HG03354 (cell line): ENCODE measurements around the gene SGMS1.

Experiments used
- ATAC-seq: cut with Tn5 transposase; IDR thresholded peaks from one replicate; pipeline ENCODE4 v1.9.1; 2021; ENCODE audit warnings: mild to moderate bottlenecking; ENCODE audit not compliant: unreplicated experiment, poor library complexity, severe bottlenecking

The SGMS1 gene

DNA sequence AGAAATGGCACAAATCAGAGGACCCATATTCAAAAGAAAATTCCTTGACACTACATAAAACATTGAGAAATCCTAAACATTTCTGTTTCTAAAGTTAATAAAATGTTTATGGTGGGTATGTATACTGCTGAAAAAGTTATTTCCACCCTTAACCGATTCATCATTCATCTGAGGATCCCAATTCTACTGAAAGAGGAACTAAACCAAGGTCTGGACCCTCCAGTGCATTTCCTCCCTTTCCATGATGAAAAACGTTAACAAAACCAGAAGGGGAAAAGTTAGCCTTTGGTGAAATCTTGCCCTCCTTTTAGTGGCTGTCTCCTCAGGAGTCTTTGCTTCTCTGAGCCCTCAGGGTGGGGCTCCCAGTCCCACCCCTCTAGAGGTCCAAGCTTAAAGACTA lies 227.9 kb downstream of the SGMS1 start:
- ATAC-seq = no peak

DNA sequence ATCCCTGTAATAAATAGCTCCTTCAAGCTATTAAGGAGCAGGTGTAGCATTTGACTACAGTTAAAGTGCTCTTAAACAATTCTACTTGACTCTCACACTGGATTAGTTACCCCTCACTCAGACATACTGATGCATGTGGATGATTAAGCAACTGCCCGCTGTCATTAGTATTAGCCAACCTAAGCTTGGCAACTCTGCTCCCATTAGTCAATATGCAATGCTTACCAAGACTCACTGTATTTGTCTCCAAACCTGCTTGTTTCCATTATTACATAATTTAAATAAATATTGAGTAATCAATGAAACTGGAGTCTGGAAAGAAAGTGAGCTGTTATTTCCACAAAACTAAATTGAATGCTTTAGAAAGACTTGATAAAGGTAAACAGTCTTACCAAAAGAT lies 228.5 kb downstream of the SGMS1 start:
- ATAC-seq = no peak

DNA sequence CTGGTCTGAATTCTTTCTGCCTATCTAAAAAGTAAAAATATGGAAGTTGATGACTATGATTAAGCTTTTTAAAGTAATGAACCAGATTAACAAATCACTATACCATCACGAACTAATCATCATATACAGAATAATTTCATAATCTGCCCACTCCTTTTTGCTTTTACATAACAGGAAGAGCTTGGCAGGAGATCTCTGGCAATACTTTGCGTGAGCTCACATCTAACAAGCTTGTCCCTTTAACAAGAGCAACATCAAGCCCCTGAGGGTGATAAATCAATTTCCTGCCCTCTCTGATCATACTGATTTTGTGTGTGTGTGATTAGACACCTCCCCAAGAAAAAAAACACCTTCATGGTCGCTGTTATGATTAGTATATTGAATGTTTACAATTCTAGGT lies 228.9 kb downstream of the SGMS1 start:
- no peak for ATAC-seq

DNA sequence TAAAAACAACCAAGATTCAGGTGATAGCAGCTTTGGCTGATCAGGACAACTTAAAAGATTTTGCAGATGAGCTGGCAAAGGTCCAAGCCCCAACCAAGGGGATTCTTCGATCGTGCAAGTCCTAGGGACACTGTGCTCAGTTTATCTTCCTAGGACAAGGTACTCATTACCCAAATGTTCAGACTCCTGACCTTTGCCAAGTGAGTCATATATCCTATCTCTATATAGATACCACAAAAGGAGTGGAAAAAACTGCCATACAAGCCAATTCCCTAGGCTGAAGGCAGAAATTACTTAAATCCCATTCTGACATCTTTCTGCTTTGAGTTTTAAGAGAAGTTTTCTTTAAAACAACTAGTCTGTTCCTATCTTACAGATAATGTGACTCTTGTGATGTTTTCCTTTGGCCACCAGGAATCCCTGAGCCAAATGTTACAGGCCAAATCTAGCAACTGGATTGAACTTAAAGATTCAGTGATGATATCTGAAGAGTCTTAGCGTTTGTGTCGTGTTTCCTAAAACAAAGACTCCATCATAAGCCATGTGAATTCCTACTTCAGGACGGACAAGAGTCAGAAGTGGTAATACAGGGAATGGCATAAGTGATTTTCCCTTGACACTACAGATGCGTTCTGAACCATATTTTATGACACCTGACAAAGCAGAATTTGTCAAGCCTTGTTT lies 229.8 kb downstream of the SGMS1 start:
- no peak for ATAC-seq

- no peak for ATAC-seq
Observed at GRCh38 chr10:50392966-50393718, 230.6 kb downstream of the SGMS1 start.

DNA sequence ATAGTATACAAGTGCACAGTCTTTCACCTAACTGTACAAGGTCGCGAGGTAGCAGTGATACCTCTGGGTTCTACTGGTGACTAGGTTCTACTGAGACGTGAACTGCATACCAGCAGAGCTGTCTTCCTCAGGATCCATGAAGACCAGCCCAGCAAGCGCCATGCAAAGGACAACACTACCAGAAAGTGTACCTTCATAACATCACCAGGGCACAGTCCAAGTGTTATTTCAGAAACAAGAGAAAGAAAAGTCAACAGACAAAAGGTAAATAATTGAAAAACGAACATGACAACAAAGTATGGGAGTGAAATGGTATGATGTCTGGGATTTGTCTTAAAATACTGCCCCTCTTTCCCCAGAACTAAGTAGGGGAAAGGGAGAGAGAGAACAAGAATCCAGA lies 231.3 kb downstream of the SGMS1 start:
- ATAC-seq = no peak

- ATAC-seq = no peak
Observed at GRCh38 chr10:50390302-50390701, 233.5 kb downstream of the SGMS1 start.

GRCh38 chr10:50388181-50388580 lies 235.6 kb downstream of the SGMS1 start:
- no peak for ATAC-seq

DNA sequence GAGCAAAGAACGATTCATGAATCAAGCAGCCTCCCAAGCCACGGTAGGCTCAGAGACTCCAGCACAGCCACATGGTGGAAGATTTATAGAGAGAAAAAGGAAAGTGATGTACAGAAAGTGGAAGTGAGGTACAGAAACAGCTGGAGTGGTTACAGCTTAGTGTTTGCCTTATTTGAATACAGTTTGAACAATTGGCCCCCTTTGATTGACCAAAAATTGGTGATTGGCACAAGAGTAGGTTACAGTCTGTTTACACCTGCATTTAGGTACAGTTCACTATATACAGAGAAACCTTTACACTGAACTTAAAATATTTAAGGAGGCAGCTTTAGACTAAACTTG lies 236.1 kb downstream of the SGMS1 start:
- peak; percentile 78 for ATAC-seq

DNA sequence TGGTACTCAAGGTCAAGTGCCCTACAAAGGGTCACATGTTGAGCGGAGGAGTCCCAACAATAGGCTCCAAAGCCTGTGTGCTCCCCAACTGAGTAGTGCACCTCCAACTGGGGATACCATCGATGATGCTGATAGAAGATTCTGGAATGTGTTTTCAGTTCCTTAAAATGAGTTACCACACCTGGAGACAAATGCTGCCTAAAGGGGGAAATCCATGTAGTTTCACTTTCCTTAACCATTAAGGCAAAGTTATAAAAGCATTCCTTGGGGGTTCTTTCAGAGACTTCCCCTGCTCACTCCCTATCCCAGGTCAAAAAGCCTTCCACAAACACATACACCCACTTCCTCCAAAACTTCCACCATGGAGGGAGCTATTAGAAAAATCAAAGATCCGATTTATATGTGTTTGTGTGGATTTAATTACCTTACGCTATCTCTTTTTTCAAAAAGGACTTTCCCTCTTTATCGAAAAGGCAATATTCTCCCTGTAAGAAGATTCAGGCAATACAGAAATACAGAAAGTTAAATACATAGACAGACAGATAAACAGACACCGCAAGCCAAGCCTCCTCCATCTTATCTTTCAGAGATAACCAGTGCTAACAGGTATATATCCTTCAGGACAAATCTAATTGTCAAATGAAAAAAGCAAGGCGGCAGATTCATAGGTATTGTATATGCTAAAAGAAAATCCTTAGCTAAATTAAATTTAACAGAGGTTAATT lies 236.6 kb downstream of the SGMS1 start:
- peak; percentile 4 for ATAC-seq

DNA sequence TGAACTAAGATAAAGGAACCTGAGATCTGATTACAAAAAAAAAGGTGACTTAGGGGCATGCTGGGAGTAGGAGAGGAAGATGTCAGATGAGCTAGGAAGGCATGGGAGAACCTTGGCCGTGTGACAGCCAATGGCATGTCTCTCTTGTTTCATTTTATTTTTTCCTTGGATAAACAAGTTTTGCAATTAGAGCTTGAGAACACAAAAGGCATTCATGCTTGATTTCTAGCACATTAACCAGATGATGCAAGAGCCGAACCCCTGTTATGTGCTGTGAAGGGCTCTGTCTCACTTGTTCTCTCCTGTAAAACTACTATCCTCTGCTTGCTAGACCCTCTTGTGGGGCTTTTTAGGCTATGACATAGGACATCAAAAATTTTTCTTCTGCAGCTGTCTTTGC lies 238.1 kb downstream of the SGMS1 start:
- no peak for ATAC-seq

- ATAC-seq = no peak
Observed at GRCh38 chr10:50384898-50385297, 238.9 kb downstream of the SGMS1 start.

DNA sequence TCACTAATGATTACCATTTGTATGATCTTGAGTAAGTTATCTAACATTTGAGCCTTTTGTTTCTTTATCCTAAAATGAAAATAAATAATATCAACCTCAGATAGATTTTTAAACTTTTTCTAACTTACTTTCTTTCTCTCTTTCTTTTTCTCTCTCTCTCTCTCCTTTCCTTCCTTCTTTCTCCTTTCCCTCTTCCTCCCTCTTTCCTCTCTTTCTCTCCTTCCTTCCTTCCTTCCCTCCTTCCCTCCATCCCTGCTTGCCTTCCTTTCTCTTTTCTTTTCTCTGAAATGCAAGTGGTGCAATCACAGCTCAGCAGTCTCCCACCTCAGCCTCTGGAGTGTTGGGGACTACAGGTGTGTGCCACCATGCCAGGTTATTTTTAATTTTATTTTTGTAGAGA lies 239.5 kb downstream of the SGMS1 start:
- no peak for ATAC-seq

GRCh38 chr10:50382576-50383023 lies 241.2 kb downstream of the SGMS1 start:
- ATAC-seq = no peak

- no peak for ATAC-seq
Observed at GRCh38 chr10:50381642-50382041, 242.1 kb downstream of the SGMS1 start.

- ATAC-seq = no peak
Observed at GRCh38 chr10:50379616-50380015, 244.1 kb downstream of the SGMS1 start.

GRCh38 chr10:50375745-50376144 lies 248.0 kb downstream of the SGMS1 start:
- ATAC-seq = no peak

DNA sequence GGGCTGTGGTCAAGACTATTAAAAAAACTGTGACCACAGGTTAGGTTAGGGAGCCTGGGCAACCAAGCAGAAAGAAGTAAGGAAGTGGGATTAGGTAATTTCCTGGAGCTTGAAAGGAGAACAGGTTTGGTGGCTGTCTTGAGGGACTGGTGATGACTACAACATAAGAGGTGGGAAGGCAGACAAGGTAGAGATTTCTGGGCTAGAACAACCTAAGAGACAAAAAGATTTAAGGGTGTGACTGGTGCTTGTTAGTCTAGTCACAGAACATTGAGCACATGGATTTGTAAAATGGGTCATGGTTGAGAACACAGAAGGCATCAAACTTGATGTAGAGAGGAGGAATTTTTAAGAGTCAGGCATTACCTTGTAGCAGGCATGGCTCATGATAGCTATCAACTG lies 248.7 kb downstream of the SGMS1 start:
- ATAC-seq = no peak

GRCh38 chr10:50373821-50374501 lies 249.8 kb downstream of the SGMS1 start:
- ATAC-seq = no peak

DNA sequence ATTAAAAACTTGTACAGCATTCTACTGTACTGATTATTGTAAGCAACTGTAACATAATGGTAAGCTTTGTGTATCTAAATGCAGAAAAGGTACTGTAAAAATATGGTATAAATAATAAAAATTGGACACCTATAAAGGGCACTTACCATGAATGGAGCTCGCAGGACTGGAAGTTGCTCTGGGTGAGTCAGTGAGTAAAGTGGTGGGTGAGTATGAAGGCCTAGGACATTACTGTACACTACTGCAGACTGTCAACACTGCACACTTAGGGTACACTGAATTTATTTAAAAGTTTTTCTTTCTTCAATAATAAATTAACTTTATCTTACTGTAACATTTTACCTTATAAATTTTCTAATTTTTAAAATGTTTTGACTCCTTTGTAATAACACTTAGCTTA lies 253.8 kb downstream of the SGMS1 start:
- ATAC-seq = no peak
